Head of caudate nucleus (tissue), 42 donors: ENCODE data around the gene ASB1.

ENCODE experiments used
- DNase-seq, 42 donors: peaks; one replicate each; pipeline versions ENCODE4 v3.0.0 to v3.0.0-alpha.2; 2020 to 2021; ENCODE audit warnings: mixed read lengths in 7 of 42
- intact Hi-C: fragments of 100-400 bp; cut with DNase I; formaldehyde crosslinking; loops from one replicate; pipeline ENCODE4 v1.15.0; 2022

The ASB1 gene

GRCh38 chr2:238426568-238427434, at the start of gene ASB1:
ASB1 (plus strand) TSS chr2:238426927; CDS start chr2:238427071, 144 bp downstream.
- DNase-seq = peak; percentile 47 to 86 (median 76)
- intact Hi-C loops = no loop called here

GRCh38 chr2:238378230-238379095, 48.3 kb upstream of the ASB1 start:
- intact Hi-C loops = no loop called here

GRCh38 chr2:238379096-238379810, 47.5 kb upstream of the ASB1 start:
- intact Hi-C loops = no loop called here
- no peak for DNase-seq

More at GRCh38 chr2:238378230-238379095, 48.3 kb upstream of the ASB1 start:
- DNase-seq = no peak

GRCh38 chr2:238380336-238380735, 46.4 kb upstream of the ASB1 start:
- intact Hi-C loops = no loop called here

GRCh38 chr2:238380785-238381184, 45.9 kb upstream of the ASB1 start:
- intact Hi-C loops = no loop called here
- DNase-seq = no peak

More at GRCh38 chr2:238380336-238380735, 46.4 kb upstream of the ASB1 start:
- DNase-seq = no peak

GRCh38 chr2:238381341-238382115, 45.2 kb upstream of the ASB1 start:
- no peak for DNase-seq

GRCh38 chr2:238382381-238382781, 44.3 kb upstream of the ASB1 start:
- no peak for DNase-seq
- intact Hi-C loops = no loop called here

More at GRCh38 chr2:238381341-238382115, 45.2 kb upstream of the ASB1 start:
- intact Hi-C loops = no loop called here

GRCh38 chr2:238383135-238383534, 43.6 kb upstream of the ASB1 start:
- DNase-seq = no peak
- intact Hi-C loops = no loop called here

- no peak for DNase-seq
- intact Hi-C loops = no loop called here
These were observed 42.9 kb upstream of the ASB1 start for GRCh38 chr2:238383743-238384380.

- intact Hi-C loops = no loop called here
- no peak for DNase-seq
These were observed 39.4 kb upstream of the ASB1 start for GRCh38 chr2:238387332-238387731.

- intact Hi-C loops = no loop called here
- DNase-seq = no peak
These were observed 37.9 kb upstream of the ASB1 start for GRCh38 chr2:238388794-238389193.

GRCh38 chr2:238389988-238390589, 36.6 kb upstream of the ASB1 start:
- intact Hi-C loops = no loop called here
- DNase-seq = peak in 10 of 42 donors; percentile 11 to 54 (median 28)

- no peak for DNase-seq
- intact Hi-C loops = no loop called here
These were observed 35.6 kb upstream of the ASB1 start for GRCh38 chr2:238391042-238391689.

- no peak for DNase-seq
- intact Hi-C loops = no loop called here
These were observed 30.1 kb upstream of the ASB1 start for GRCh38 chr2:238396663-238397062.

GRCh38 chr2:238397356-238397755, 29.4 kb upstream of the ASB1 start:
- intact Hi-C loops = no loop called here
- DNase-seq = no peak

- intact Hi-C loops = no loop called here
- DNase-seq = no peak
These were observed 28.1 kb upstream of the ASB1 start for GRCh38 chr2:238398577-238398976.

GRCh38 chr2:238399094-238399493, 27.6 kb upstream of the ASB1 start:
- intact Hi-C loops = no loop called here
- DNase-seq = no peak
